Activated CD8-positive, alpha-beta memory T cell treated with anti-CD3 and anti-CD28 coated beads for 1 hour (primary cell): ENCODE data around the gene TTC38.

Source experiments
- DNase-seq, 2 donors: peaks; one replicate each; pipeline ENCODE4 v3.0.0-alpha.2; 2020; ENCODE audit warnings: low read depth in 1 of 2; ENCODE audit errors: extremely low read depth in 1 of 2

The TTC38 gene

DNA sequence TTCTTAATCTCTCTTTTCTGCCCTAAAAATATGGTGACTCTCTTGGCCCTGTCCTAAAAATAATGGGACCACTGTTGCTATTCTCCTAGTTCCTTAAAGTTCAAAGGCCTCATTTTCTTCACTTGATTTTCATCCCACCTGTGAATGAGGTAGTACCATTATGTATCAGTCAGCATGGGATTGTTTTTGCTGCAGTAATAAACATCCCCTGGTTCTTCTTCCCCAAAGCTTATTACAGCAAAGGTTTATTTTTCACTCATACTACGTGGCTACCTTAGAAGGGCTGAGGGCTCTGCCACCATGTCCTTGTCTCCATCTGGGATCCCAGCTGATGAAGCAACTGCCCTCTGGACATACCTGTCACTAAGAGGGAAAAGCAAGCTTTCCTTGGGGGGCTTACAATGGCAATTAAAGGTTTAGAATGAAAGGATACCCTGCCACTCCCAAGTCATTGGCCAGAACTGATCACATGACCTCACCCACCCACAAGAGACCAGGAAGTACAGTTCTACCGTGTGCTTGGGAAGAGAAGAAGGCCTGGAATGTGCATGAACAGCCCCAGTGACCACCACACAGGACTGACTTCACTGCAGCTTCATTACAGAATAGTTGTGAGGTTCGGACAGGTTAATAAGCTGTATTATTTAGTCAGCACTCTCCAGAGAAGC lies 7.8 kb downstream of the TTC38 start:
- no peak for DNase-seq

DNA sequence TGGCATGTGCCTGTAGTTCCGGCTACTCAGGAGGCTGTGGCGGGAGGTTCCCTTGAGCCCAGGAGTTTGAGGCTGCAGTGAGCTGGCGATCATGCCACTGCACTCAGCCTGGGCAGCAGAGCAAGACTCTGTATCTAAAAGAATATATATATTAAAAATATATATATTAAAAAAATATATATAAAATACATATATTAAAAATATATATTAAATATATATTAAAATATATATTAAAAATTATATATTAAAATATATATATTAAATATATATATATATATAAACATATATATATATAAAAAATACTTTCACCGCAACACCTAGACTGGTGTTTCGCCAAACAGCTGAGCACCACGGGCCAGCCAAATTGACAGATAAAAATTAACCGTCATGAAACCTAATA lies 8.8 kb downstream of the TTC38 start:
- no peak for DNase-seq

DNA sequence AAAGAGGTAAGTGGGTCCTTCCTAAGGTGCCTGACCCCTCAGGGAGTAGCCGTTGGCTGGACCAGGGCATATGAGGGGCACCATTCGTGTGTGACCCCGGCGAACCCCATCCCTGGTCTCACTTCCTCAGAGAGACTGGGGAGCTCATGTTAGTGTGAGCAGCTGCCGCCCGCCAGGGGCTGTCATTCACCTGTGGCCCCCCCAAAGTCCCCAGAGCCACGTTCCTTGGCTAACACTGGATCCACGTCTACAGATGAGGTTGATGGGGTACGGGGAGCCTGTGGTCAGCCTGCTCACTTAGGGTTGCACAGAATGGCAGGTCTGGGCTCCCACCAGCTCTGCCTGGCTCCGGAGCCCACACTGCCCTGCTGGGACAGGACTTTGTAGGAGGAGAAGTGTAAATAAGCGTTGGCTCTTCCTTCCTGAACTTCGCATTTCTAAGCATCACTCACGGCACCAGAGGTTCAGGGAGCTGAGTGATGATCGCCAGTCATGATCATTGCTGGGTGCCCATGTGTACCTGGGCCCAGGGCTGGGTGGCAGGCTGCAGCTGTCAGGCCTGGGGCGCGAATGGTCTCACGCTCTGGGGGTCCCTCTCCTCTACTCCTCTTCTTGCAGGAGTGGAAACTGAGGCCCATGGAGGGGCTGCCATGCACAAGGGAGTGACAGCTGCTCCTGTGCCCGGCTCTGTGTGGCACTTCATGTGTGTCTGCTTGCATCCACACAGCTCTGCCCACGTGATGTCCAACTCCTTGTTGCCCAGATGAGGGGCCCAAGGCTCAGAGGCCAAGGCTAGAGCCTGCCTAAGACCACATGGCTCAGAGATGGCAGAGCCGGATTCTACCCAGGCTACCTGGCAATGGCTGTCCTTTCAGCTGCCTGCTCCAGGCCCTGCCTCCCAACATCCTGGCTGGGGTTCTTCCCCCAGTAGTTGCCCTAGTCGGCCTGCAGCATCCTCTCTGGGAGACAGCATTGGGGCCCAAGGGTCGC lies 11.1 kb downstream of the TTC38 start:
- no peak for DNase-seq

DNA sequence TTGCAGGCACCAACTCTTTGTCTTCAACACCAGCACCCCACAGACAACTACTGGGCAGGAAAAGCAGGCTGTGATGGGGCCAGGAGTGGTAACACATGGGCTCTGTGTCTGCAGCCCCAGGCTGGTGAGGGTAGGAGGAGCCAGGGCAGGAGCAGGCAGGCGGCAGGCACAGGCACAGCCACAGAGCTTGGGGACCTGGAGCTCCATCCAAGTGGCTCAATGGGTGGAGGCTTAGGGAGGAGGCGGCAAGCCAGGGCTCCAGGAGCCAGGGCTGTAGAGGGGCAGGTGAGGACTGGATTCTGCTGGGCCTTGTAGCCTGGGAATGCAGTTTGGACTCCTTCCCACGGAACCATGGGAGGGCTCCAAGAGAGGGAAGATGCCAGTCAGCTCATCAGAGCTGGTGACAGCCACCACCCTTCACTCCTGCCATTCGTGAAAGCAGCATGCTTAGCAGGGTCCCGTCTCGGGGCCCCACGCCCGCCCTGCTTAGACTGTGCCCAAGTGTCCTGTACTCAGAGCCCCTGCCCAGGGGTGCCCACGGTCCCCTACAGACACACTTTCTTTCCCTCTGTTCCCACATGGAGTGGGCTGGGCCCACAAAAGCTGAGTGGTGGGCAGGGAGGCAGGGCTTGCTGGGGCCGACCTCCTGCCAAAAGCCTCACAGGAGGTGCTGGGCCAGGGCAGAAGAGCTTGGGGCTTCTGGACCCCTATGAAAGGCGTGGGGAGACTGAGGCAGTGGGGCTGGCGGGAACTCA lies 12.4 kb downstream of the TTC38 start:
- no peak for DNase-seq

DNA sequence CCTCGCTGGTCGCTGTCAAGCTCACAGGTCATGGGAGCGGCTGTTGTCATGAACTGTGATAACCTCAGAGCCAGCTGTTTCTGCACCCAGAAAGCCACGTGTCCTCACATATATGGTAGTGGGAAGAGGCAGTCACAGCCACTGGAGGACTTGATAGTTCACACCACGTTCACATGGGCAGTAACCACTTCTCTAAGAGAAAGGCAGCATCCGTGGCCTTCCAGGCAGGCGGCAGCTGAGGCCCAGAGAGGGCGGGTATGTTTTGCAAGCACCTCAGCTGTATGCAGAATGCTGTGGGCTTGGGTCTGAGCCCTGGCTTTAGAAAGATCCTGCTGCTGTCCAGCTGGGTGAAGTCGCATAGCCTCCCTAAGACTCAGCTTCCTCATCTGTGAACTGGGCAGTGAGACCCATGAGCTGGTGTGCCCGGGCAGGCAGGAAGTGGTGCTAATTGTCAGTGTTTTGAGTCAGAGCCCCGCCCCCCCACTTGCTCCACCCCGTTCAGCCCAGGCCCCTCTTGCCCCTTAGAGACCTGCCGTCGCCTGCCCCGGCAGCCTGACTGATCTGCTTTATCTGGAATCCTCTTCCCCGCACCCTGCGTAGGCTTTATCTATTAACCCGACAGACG lies 13.3 kb downstream of the TTC38 start:
- DNase-seq, result no peak

DNA sequence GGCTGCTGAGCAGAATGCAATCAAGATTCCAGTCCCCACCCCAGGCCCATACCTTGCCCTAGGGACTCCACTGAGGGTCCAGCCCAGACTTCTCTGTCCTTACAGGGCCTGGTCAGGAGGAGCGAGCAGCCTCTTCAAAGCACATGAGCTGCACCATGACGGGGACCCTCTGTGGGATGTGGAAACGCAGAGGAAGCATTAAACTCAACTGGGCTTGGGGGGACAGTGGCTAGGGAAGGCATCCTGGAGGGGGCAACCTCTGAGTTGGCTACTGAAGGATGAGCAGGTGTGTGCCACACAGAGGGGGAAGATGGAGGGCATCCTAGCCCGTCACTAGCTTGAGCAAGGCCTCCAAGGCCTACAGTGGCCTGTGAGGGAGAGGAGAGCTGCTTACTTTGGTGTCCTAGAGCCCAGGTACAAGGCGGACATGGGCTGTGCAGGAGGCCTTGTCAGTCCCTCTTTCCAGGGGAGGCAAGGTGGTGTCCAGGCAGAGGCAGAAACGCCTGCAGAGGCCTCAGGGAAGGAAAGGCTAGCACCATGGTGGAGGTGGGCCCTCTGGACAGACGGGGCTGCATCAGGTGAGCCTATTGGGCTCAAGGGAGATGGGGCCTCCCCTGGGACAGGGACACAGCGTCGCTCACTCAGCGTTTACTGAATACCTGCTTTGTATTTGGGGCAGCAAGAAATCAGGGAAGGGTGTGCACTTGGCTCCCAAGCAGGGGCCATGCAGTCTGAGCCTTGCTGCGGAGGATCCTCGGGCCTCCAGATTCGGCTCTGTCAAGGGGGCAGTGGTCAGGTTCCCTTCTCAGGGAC lies 14.3 kb downstream of the TTC38 start:
- no peak for DNase-seq

DNA sequence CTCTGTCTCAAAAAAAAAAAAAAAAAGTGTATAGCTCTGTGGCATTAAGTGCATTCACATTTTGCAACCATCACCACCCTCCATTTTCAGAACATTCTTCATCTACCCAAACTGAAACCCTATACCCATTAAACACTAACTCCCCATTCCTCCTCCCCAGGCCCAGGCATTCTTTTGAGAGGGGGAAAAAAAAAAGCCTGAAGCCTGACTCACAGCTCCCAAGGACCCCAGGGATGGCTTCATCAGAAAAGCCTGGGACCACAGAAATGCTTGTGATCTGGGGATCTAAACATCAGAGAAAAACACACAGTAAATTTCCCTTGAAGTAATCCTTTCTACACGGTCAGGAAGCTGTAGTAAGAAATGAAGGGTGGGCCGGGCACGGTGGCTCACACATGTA lies 18.2 kb downstream of the TTC38 start:
- no peak for DNase-seq

DNA sequence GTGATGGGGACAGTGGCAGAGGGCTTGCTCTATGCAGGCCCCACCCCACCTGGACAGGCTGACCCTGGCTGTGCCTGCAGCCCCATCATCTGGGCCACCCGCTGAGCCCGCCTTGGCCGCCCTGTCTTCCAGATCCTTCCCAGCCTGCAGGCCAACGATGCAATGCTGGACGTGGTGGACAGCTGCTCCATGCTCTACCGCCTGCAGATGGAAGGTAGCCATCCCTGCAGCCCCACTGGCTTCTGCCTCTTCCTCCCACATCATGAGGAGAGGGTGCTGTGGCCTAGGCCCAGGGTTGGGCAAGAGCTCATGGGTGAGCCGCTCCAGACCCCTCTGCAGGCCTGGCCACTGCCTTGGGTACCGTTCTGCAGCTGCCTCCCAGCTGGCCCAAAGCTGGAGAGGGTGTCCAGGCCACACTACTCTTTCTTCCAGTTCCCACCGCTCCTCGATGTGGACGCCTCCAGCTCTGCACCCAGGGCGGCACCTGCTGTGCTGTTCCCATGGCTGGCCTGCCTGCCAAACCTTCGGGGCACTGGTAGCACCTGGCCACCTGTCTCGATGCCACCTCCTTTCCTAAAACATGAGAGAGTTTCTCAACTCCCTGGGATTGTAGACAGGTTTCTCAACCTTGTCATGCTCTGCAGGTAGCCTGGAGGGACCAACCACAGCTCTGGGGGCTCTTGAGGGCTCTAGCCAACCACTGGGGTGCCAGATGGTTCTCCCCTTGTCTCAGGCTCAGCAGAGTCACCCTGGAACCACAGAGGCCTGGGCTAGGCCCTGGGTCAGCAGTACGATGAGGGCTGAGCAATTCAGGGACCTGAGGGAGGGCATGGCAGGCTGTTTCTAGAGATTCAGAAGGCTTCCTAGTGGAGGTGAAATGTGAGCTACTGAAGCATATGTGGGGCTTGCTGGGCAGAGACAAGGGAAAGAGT lies 19.4 kb downstream of the TTC38 start:
- DNase-seq, result no peak

DNA sequence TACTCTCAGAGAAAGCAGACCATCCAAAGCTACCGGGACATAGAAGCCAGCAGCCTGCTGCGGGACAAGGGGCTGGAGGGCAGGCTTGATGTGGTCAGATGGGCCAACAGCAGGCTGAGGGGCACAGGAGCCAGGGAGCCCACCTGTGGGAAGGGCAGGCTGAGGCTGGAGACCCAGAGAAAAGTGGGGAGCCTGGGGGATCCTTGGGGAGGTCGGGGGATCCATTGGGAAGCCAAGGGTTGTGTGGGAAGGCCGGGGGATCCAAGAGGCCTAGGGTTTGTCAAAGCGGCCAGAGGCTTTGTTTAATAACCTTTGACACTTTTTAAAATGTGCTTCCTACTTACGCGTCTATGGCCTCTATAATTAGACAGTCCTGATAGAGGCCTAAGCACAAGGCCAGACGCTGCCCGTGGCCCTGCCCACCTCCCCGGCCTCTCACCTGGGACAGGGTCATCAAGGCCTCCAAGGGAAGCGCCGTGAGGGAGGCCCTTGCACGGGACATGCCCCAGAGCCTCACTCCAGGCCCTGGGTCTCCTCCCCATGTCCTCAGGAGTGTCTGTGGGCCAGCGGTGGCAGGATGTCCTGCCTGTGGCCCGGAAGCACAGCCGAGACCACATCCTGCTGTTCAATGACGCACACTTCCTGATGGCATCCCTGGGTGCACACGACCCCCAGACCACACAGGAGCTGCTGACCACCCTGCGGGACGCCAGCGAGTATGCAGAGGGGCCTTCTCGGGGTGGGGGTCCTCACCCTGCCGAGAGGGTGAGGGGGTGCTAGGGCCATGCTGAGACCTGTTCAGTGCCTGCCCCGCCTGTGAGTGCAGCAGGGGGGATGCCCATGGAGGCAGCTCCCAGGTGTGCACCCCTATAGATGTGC lies 20.3 kb downstream of the TTC38 start:
- DNase-seq, result no peak

DNA sequence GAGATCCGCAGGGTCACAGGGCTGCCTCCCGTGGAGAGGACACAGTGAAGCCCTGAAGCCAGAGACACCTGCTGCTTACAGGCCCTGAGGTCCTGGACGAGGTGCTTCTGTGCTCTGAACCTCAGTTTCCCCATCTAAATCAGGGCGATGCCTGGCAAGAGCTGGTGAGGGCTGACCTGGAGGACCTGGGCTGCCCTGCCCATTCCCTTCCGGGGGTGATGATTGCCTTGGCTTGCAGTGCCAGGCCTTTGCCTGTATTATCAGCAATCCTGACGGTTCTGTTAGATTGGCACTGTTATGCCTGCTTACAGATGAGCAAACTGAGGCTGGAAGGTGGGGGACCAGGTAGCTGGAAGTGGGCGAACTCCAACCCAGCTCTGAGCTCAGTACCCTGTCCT lies 21.0 kb downstream of the TTC38 start:
- DNase-seq, result no peak

DNA sequence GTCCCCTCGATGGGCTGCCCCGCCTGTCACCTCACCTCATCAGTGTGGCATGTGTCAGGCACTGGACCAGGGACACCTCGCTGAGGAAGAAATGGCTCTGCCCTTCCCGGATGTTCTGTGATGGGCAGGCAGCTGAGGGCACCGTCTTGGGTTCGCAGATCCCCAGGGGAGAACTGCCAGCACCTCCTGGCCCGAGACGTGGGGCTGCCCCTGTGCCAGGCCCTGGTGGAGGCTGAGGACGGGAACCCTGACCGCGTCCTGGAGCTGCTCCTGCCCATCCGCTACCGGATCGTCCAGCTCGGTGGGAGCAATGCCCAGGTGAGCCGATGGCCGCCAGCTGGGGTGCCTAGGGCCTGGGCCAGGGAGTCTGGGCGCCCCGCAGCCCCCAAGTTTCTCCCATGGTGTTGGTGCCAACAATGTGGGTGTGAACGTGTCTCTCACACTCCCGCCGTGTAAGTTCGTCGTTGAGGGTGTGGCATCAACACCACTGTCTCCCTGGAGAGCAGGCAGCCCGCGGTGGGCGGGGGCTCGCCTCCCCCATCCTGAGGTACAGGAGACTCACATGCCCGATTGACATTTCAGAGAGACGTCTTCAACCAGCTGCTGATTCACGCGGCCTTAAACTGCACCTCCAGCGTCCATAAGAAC lies 21.6 kb downstream of the TTC38 start:
- DNase-seq, result no peak

DNA sequence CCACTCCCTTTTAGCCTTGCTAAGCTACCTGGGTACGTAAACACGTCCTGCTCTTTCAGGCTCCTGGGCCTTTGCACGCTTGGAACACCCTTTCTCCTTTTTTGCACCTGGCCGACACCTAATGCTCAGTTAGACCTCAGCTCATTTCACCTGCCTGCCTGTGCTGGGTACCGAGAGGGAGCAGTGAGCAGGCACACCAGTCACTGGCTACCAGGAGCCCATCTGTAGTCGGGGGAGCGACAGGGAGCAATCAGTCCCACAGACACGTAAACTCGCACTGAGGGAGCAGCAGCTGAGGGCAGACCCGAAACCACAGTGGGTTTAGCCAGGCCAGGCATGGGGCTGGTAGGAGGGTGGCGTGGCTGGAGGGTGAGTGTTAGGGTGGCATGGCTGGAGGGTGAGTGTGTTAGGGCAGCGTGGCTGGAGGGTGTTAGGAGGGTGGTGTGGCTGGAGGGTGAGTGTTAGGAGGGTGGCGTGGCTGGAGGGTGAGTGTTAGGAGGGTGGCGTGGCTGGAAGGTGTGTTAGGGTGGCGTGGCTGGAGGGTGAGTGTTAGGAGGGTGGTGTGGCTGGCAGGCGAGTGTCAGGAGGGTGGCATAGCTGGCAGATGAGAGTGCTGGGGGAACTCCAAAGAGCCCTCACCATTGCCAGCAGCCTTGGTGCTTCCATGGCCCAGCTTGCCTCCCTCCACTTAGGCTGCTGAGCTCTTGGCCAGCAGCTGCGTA lies 22.5 kb downstream of the TTC38 start:
- DNase-seq, result no peak

DNA sequence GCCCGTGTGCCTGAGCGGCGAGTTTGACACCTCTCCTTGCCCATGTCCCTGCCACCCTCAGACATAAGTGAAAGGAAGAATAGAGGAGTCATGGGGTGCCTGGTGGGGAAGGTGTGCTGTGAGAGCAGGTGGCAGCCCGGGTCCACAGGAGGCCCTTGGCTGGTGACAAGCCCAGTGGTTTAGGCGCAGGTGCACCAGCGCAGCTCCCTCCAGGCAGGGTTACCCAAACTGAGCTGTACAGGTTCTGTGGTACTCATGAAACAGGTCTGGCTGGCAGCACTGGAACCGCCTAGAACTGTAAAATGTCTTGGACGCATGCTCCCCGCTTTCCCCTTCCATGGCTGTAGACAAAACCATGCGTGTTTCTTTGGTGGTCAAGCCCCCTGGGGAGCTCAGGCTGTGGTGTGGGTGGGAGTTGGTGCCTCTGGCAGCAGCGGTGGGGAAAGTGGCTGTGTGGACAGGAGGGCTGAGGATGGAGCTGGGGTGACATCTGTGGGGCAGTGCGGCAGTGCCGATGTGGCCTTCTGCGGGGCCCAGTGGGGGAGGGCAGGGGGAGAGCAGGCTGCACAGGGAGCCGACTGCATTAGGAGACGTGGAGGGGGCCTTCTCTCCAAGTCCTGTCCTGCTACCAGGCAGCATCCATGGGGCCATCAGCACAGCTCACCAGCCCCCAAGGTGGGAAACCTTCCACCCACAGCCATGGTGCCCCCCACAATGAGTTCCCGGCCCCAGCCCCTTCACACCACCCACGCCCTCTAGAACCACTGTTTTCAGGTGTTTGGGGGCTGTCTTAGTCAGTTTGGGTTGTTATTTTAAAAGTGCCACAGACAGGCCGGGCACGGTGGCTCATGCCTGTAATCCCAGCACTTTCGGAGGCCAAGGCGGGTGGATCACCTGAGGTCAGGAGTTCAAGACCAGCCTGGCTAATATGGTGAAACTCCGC lies 23.3 kb downstream of the TTC38 start:
- no peak for DNase-seq

DNA sequence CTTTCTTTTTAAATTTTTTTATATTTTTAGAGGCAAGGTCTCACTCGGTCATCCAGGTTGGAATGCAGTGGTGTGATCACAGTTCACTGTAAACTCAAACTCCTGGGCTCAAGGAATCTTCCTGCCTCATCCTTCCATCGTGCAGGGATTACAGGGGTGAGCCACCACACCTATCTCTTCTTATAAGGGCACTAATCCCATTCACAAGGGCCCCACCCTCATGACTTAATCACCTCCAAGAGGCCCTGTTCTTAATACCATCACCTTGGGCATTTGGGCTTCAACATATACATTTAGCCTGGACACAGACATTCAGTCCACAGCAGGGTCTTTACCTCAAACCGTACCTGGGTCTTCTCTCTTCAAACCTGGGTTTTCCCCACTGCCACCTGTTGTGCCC lies 24.4 kb downstream of the TTC38 start:
- no peak for DNase-seq

DNA sequence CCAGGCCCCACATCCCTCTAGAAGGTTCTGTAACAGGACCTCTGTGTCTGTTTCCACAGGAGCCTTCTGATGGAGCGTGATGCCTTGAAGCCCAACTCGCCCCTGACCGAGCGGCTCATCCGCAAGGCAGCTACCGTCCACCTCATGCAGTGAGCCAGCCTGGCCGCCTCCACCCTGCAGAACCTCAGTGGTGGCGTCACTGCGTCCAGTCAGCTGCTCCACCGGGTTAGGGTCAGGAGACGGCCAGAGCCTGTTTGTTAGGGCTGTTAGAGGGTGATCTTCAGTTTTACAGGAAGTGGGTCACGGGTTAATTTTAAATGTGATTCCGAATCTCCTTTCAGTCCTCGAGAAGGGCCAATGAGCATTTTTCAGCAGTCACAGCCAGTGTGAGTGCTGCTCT lies 24.9 kb downstream of the TTC38 start:
- no peak for DNase-seq
